Hematopoietic multipotent progenitor cell treated with erythropoietin and hydrocortisone succinate and interleukin-3 and kit ligand, for 17 days (in vitro differentiated cells): ENCODE data around the gene KCNQ4.
A peak's percentile ranks its signal among the peaks of the same experiment; 100 is the strongest.

Source experiments
- DNase-seq: peaks from one replicate; pipeline ENCODE4 v3.0.0-alpha.2; 2015; ENCODE audit warnings: low spot score

The KCNQ4 gene

DNA sequence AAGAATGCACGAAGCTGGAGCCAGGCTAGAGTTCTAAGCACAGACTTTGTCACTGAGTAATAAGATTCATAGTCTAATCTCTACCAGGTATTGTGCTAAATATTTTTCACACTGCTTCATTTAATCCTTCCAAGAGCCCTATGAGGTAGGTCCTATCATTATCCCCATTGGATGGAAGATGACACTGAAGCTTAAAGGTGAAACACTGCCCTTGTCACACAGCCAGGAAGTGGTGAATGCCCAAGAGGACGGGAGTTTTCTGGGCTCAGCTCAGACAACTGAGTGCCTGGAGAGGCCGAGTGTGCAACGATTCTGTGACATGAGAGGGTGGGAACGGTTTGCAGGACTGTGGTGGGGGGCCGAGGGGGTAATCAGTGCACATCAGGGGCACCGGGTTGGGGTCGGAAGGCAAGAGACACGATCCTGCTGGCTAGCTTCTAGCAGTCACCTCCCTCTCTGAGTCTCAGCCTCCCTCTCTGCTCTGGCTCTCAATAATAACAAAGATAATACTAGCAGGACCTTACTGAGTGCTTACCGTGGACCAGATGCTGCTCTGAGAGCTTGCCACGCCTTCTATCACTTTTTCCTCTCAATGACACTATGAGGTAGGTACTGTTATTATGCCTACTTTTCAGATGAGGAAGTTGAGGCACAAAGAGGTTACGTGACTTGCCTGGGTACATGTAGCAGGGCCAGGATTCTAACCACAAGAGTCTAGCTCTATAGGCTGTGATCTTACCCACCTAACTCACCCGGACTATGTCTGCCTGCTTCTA, 12.4 kb downstream of the KCNQ4 start:
- no peak for DNase-seq

DNA sequence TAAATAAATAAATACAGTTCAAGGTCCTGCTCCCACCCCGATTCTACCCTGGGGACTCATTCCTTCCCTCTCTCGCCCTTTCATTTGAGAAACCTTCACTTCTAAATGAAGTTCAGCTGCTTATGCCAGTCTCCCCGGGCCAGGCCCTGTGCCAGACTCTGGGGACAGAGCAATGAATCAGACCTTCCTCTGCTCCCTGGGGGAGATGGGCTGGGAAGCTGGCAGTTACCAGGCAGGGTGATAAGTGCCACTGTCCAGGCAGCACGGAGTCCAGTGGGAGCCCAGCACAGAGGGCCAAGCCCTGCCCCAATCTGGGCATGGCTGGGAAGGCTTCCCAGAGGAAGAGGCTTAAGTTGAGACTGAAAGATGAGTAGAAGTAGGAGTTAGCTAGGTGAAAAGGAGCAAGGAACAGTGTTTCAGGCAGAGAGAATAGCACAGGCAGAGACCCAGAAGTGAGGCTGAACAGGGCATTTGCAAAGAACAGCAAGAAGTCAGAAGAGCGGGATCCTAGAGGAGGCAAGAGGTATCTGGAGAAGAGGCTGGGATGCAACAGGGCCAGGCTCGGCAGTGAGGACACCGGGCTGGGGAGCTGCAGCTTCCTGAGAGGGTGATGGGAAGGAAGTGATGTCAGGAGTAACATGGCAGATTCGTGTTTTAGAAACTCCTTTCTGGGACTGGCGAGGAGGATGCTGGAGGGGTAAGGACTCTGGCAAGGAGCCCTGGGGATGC, 13.5 kb downstream of the KCNQ4 start:
- DNase-seq, result no peak

DNA sequence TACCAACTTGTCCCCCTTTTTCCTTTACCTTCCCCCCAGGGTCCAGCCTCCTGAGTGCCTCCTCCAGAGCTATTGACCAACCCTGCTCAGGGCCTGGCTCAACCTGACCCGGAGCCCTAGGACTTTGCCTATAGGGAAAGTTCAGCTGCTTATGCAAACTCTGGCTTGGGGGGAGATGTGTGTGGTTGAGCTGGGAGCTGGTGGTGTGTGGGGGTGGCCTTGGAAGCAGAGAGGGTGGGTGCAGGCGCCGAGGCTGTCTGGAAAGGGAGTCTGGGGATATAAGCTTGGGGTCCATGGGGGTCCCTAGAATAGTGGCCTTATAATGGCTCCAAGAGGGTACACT, 14.1 kb downstream of the KCNQ4 start:
- no peak for DNase-seq

DNA sequence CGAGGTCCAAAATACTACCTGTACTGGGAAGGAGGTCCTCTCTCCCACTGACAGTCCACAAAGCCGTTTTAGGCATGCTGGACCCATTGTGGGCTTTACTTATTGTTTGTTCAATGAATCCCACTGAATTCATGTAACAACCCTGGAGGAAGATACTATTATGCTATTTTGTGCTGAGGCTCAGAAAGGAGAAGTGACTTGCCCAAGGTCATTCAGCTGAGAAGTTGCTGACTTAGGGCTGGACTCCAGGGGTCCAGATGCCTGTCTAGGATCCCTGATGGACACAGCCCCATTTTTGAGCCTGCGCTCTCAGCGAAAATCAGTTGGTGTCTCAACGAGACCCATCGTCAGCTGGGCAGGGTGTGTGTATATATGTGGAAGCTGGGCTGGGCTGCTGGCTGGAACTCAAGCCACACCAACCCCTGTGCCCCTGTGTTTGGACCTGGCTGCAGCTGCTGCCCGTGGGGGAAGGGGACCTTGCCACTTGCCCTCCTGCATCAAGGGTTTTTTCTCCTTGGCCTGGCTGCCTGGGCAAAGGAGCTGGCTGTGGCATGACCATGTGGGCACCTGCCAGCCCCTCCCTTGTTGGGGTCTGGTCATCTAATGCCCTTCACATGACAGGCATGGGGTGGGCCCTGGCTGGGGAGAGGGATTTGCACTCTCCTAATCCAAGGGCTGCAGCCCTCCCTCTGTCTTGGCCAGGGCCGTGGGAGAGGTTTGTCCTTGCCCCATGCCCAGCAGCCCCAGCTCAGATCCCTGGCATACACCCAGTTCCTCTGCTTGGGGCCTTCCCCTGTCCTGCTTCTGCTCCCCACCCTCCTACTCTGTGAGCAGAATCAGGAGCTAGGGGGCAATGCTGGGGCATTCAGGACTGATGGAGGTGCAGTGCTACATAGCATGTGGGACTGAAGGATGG, 15.0 kb downstream of the KCNQ4 start:
- DNase-seq, result no peak

DNA sequence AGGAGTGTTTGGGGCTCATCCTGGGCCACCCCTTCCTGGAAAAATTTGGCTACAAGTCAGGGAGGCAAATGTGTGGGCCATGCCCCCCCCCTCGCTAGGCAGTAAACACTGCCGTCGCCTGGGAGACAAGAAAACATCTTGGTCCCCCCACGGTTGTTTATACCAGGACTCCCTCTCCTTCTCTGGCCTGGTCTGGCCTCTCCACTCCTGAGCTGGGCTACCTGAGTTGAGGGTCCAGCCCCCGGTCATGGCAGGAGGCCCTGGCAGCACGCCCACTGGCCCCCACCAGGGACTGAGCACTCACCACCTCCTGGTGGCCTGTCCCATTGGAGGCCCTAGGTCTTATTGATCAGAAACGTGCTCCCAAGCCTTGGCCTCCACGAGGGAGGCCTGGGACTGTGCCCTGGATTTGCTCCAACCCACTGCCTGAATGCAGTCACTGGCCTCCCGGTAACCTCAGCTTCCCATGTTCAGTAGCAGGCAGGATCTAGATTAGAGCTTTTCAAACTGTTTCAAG, 15.8 kb downstream of the KCNQ4 start:
- DNase-seq, result no peak

DNA sequence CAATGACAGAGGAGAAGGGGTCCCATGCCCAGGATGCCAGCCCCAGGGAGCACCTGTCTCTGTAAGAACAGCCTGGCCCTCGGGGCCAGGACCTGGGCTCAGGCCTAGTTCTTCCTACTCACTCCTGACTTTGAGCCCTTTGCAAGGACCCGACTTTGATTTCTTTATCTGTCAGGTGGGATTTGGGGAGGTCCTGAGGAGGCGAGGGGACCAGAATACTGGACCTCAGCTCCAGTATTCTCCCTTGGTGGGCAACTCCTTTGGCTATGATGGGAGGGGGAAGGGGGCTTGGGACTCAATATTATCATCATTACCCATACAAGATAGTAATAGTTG, 18.1 kb downstream of the KCNQ4 start:
- no peak for DNase-seq

DNA sequence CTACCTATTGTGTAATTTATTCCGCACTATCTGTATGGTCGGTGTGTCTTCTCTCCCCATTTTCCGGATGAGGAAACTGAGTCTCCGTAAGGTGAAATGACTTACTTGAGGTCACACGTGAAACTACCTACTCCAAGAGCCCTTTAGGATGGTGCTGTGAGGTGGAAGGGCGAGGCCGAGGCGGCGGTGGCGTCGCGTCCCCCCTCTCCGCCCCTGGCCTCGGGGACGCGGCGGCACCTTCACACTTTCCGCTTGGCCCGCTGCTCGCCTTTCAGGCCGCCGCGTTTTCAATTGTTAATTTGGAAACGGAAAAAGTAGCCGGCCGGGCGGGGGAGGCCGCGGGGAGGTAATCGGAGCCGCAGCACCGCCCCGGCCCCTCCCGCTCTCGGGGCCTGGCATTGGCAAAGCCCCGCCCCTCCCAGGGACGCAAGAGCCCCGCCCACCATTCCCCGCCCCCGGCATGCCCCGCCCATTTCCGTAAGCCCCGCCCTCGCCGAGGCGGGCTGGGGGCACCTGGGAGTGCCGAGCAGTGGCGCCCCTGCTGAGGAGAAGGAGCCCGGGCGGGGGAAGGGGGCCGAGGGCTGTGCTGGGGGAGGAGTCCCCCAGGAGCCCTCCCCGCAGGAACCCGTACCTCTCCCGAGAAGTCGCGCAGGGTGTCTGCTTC, 18.6 kb downstream of the KCNQ4 start:
- DNase-seq, result peak; percentile 86

DNA sequence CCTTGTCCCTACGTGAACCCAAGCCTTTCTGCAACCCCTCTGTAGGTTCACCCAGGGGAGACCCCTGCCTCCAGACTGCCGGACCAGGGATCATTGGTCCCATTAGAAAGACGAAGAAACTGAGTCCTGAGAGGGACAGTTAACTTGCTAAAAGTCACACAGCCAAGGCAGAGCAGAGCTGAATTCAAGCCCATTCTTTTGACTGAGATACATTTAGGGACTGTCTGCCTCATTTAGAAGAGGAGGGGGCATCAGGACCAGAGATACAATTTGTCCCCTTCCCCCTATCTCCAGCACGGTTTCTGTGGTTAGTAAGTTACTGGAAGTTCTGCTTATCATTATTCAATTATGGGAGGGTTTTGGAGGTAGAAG, 19.1 kb downstream of the KCNQ4 start:
- no peak for DNase-seq

DNA sequence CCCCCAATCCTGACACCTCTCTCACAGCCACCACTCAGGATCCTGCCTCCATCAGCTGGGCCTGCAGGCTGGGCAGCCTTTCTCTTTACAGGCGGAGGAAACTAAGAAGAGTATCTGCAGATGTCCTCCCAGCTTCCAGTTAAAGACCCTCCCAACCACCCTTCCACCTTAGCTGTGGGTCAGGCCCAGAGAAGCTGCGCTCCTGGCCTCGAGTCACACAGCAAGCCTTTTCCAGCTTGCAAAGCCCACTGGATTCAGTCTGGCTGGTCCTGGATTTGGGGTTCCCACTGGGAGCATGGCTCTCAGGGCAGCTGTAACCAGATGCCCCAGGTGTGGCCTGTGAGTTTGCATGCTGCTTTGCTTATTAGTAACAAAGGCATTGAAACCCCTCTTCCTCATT, 19.9 kb downstream of the KCNQ4 start:
- no peak for DNase-seq

DNA sequence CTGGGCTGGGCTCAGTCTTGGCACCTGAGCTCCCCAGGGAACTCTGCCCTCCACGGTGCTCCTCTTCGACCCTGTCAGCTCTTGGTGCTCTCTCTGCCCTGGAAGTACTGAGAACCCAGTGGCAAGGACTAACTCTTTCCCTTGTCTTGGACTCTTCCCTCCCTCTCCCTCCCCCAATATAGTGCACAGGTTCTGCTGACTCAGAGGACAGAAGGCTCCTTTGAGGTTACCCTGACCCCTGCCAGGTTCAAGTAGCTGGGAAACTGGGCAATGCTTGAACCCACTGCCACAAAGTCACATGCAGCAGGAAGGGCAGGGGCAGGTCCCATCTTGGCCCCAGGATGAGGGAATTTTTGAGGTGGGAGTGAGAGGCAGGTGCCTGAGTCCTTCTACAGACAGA, 20.3 kb downstream of the KCNQ4 start:
- DNase-seq, result no peak

DNA sequence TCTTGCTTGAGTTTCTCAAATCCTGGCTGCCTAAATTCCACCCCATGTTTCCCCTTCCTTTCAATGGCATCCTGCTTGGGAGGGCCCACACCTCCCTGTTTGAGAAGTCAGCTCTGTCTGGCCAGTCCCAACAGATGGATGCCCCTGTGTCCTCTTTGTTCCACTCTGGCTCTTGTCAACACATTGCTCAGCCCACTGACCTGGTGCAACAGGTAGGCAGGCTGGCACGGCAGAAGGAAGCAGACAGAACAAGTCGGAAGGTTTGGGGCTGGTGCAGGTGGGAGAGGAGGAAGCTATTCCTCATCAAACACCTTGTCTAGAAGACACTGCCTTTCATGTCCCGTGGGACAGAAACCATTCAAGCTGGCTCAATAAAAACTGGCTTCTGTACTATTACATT, 22.7 kb downstream of the KCNQ4 start:
- DNase-seq, result no peak

DNA sequence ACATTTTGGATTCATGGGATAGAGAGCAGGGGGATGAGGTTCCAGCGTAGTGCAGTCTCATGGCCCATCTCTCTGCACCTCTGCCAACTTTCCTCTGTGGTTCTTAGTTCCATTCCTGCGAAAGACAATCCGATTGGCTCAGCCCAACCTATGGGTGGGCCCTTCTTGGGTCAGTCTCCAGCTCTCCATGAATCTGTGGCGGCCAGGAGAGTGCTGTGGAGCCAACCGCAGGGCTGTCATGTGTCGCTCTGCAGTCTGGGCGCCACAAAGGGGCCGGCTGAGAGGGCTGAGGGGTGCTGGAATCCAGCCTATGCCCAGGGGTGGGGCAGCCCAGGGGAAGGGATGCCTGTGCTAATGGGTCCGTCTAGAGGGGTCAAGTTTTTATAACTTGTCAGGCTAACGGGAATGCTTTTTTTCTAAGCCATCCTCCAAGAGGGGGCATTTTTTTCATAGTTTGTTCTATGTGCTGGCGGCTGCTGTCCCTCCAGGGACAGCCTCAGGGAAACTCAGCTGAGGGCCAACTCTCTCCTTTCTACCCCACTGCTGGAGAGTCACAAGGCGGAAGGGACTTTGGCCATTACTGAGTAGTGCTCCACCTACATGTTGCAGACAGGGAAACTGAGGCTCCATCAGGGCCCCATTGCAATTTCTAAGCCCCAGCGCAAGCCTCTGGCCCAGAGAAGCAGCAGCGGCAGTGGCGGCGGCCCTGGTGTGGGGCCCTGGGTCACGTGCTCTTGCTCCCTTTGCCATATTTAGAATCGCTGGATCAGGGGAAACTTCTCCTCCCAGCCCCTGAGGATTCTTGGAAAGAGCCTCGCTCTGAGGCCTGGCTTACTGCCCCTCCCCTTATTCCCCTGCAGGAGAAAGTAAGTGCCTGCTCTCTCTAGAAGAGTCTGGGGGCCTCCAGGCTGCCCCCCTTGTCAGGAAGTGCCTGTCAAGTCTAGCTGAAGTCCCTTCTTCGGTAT, 23.4 kb downstream of the KCNQ4 start:
- no peak for DNase-seq

DNA sequence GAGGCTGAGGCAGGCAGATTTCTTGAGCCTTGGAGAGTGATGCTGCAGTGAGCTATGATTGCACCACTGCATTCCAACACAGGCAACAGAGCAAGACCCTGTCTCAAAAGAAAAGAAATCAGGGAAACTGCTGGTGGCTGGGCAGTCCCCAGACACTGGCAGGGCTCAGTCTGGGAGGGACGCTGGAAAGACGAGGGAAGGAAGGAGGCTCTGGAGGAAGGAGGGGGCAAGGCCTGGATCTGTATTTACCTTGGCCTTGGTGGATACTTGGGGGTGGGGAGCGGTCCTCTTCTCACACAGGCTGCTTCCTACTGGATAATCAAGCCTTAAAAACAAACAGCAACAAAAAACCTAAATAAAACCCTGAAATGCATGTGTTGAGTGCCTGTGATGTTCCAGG, 24.4 kb downstream of the KCNQ4 start:
- DNase-seq, result no peak

DNA sequence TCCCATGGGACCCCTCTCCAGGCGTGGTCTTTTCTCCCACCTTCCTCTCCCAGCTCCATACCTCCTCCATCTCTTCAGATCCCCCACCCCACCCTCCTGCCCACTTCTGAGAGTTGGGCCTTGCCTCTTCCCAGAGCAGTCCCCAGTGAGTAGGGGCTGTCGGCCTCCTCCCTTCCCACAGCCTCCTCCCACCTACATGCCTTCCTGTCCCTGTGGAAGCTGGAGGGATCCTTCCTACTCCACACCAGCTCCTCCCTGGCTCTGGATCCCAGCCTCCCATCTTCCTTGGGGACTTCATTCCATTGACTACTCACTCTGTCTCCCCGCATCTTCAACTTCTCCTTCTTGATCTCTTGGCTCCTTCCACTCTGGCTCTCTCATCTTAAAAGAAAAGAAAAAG, 24.9 kb downstream of the KCNQ4 start:
- DNase-seq, result no peak

DNA sequence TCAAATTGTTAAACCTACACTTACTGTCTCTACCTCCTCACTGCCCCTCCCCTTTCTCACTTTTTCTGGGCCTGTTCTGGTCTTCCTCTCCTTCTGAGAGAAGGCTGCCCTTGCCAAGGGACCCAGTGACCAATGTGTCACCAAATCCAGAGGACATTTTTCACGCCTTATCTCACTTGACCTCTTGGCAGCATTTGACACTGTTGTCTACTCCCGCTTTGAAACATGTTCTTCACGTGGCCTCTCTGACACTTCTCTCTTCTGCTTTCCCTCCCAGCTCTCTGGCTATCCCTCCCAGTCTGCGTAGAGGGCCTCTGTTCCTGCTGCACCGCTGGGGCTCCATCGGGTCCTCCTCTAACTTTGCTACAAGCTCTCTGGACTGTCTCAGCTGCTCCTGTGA, 25.3 kb downstream of the KCNQ4 start:
- no peak for DNase-seq

DNA sequence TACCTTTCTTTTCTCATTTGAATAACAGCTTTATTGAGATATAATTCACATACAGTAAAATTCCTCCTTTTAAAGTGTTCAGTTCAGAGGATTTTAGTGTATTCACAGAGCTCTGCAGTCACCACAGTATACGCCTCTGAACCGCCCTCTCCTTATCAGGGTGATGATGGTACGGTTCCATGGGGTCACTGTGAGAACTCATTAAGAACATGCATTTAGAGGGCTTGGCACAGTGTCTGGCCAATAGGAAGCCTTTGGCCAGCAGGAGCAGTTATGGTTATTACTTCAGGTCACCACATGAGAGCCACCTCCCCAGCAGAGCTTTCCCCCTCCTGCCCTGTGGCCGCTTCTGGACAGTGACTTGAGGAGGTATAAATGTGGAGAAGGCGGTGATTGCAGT, 27.3 kb downstream of the KCNQ4 start:
- DNase-seq, result peak; percentile 38

DNA sequence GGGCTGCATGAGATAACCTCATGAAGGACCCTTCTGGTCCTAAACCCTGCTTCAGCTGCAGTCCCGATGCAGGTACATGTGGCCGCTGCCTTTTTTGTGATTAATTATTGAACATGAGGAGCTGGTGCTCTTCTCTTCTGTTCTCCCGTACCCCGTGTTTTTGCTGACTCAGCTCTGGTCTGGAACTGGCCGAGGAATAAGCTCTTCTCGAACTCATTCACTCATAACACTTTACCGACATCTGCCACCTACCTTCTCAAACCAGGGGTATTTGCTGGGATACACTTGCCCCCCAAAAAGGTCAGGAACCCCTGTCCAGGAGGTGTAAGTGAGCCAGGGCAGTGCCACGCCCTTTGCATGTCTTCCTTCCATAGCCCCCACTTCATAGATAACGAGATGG, 31.8 kb downstream of the KCNQ4 start:
- DNase-seq, result no peak

DNA sequence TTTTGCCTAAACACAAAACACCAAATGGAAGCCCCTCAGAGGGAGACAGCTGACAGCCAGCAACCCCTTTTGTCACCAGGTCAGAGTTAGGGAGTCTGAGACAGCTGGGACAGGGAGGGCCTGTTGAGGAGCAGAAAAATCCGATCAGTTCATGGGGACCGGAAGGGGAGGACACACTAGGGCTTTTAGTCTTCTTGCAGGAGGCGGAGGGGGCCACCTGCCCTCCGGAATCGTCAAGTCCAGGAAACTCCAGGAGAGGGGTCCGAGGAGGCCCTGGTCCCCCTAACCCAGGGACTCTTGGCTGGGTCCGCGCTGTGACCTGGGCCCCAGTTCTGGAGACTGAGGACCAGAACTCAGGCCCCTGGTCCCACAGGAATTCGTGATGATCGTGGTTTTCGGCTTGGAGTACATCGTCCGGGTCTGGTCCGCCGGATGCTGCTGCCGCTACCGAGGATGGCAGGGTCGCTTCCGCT, 34.2 kb downstream of the KCNQ4 start:
- DNase-seq, result no peak

DNA sequence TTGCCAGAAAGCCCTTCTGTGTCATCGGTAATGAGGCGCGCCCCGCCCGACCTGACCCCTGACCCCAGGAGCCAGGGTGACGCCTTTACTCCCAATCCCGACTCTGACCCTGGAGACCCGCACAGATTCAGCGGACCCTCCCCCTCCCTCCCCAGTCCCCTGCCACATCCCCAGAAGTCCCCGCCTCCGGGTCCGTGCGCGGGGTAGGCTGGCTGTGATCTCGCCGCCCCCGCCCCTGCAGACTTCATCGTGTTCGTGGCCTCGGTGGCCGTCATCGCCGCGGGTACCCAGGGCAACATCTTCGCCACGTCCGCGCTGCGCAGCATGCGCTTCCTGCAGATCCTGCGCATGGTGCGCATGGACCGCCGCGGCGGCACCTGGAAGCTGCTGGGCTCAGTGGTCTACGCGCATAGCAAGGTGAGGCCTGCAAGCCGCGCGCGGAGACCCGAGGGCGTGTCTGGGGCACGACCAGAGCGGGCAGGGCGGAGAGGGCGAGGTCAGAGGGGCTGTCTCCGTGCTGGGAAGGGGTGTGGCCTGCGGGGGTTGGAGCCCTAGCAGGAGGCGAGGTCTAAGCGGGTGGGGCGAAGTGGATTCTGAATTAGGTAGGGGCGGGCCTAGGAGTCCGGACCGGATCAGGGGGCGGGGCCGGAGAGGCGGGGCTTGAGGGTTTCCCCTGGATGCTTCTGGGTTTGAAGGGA, 34.8 kb downstream of the KCNQ4 start:
- DNase-seq, result peak; percentile 89

DNA sequence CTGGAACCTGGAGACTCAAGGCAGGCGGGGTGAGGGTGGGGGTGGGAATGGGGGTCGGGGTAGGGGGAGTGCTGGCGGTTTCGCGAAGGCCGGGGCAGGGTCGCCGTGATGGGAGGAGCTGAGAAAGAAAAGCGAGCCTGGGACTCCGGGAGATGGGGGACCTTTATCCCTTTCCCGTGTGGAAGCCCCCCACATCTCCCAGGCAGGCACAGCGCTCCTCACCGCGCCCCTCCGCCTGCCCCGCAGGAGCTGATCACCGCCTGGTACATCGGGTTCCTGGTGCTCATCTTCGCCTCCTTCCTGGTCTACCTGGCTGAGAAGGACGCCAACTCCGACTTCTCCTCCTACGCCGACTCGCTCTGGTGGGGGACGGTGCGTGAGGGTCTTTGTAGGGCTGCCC, 35.5 kb downstream of the KCNQ4 start:
- no peak for DNase-seq
